T-helper 1 cell treated with Interleukin-12 subunit alpha and Interleukin-12 subunit beta and Interleukin-4 antibody, amounts not matched to agents 30 ng/mL and 1 ng/mL, for 36 hours (primary cell): ENCODE measurements around the gene SERGEF. TPM values are rescaled to one million over a fixed set of nuclear protein-coding genes. Genes with fewer than 3 reads are reported as not detected.

Source experiments
- intact Hi-C: fragments of 100-400 bp; cut with micrococcal nuclease; formaldehyde crosslinking; loops from one replicate; pipeline ENCODE4 v1.15.1; 2024
- total RNA-seq: library from RNA; stranded (reverse); gene quantifications from 2 replicates; pipeline ENCODE4 v1.2.3, GENCODE V29; 2022

SERGEF gene
- total RNA-seq: 28.8 and 31.5 TPM in 2 replicates

GRCh38 chr11:18012906-18013781, at the start of gene SERGEF:
Gene SERGEF (minus strand): TSS chr11:18013047. CDS start chr11:18013010, 37 bp downstream.
- intact Hi-C loops: loop anchor here (1.0 to 10.0 kb wide), 19 partner anchors 22 to 1699 kb away; partner anchors contain the start of genes C11orf58, GTF2H1, HPS5 and KCNJ11

- intact Hi-C loops: no loop called here
These were observed 48.5 kb upstream of the SERGEF start for GRCh38 chr11:18061351-18061750.

- intact Hi-C loops: loop anchor here (2.0 kb wide), 1 partner anchor 66 kb away; no protein-coding TSS in a partner anchor
These were observed 43.8 kb upstream of the SERGEF start for GRCh38 chr11:18056561-18057181.

- intact Hi-C loops: no loop called here
These were observed 41.8 kb upstream of the SERGEF start for GRCh38 chr11:18054511-18055103.

GRCh38 chr11:18050848-18051247, 38.0 kb upstream of the SERGEF start:
- intact Hi-C loops: no loop called here

- intact Hi-C loops: no loop called here
These were observed 33.4 kb upstream of the SERGEF start, which contains the start of gene TPH1 for GRCh38 chr11:18046116-18046777. Gene TPH1 (minus strand): TSS chr11:18046269. CDS start chr11:18040762, 5,507 bp downstream.

GRCh38 chr11:18036456-18036855, 23.6 kb upstream of the SERGEF start:
- intact Hi-C loops: no loop called here

- intact Hi-C loops: no loop called here
These were observed 14.6 kb upstream of the SERGEF start for GRCh38 chr11:18027475-18027874.

GRCh38 chr11:18022419-18022818, 9.6 kb upstream of the SERGEF start:
- intact Hi-C loops: no loop called here

GRCh38 chr11:18019650-18020049, 6.8 kb upstream of the SERGEF start:
- intact Hi-C loops: loop anchor here (10.0 kb wide), 1 partner anchor 1215 kb away; no protein-coding TSS in a partner anchor

- intact Hi-C loops: loop anchor here (10.0 kb wide), 1 partner anchor 1218 kb away; no protein-coding TSS in a partner anchor
These were observed 3.9 kb upstream of the SERGEF start for GRCh38 chr11:18016789-18017188.

GRCh38 chr11:18014876-18015275, 2.0 kb upstream of the SERGEF start:
- intact Hi-C loops: loop anchor here (5.0 to 10.0 kb wide), 7 partner anchors 572 to 1697 kb away; partner anchors contain the start of genes NAV2, RPS13, UEVLD and ZDHHC13

GRCh38 chr11:18013790-18014507, 1.1 kb upstream of the SERGEF start:
- intact Hi-C loops: loop anchor here (1.0 to 10.0 kb wide), 19 partner anchors 23 to 1698 kb away; partner anchors contain the start of genes C11orf58, GTF2H1, HPS5 and KCNJ11

- intact Hi-C loops: loop anchor here (2.0 to 10.0 kb wide), 11 partner anchors 382 to 1700 kb away; partner anchors contain the start of genes KCNJ11, LDHA, NAV2 and RPS13
These were observed 533 bp downstream of the SERGEF start for GRCh38 chr11:18012122-18012905.

GRCh38 chr11:18011633-18012032, 1.2 kb downstream of the SERGEF start:
- intact Hi-C loops: loop anchor here (2.0 to 10.0 kb wide), 11 partner anchors 383 to 1701 kb away; partner anchors contain the start of genes KCNJ11, LDHA, NAV2 and RPS13

- intact Hi-C loops: loop anchor here (5.0 to 10.0 kb wide), 7 partner anchors 576 to 1701 kb away; partner anchors contain the start of genes NAV2, RPS13, UEVLD and ZDHHC13
These were observed 1.8 kb downstream of the SERGEF start for GRCh38 chr11:18010977-18011586.

- intact Hi-C loops: loop anchor here (5.0 to 10.0 kb wide), 7 partner anchors 577 to 1702 kb away; partner anchors contain the start of genes NAV2, RPS13, UEVLD and ZDHHC13
These were observed 2.7 kb downstream of the SERGEF start for GRCh38 chr11:18010121-18010670.
